ENCODE data around the gene TOPORS. TPM values are rescaled to one million over a fixed set of nuclear protein-coding genes. Genes with fewer than 3 reads are reported as not detected.
"Not testable (repeated sequence)": the region's sequence is repeated elsewhere in the genome, so short reads cannot be mapped to it uniquely, and the experiment has no call there.

Gene TOPORS
- total and polyA plus RNA-seq, 2 experiments from 2014 or later = 16.4 to 26.9 TPM

DNA sequence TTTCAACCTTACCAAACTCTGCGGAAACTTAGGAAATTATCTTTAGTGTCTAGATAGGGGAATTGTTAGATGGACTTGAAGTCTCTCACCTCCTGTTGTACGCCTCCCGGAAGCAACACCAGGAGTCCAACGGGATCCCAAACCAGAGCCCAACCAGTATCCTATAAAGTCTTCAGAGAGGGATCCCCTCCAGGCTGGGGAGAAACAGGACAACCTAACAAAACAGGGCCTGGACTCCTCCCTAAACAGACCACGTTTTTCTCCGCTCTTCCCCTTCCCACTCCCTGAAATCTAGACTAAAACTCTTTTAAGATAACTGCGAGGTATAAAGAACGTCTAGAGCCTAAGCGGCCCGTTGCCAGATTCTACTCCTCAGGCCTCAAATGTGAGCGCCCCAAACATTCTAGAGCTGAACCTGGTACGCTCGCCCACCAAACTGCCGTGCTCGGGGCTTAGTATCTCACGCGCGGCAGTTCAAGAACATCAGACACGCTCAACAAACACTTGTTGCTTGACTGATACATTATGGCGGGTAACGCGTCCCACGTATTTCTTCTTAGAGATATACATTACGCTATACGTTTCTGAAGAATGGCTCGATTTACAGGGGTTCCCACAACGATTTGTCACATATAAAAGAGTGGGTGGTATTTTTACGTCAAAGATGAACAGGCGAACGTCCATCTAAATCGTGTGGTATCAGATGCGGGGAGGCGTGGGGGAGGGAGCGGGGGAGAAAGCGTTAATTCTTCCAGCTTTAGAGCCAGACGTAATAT, 922 bp downstream of the TOPORS start:
- Histone ChIP-seq H3K36me3 (ENCODE audit: low read depth) (peaks cover 3% of the 10 kb centered on the region; the same call in 1 of the 2 replicates), H3K27ac (peak overlapping the region; percentile 98), H3K9ac (peak overlapping the region; percentile 97), H3K79me2 (ENCODE audit: insufficient read depth) (peaks cover 89% of the 10 kb centered on the region), H3F3A (ENCODE audit: insufficient read depth) (peaks cover 29% of the 10 kb centered on the region), H3K9me3 (ENCODE audit: low read depth) (no peaks in the 10 kb centered on the region), H3K9me2 (ENCODE audit: insufficient read depth) (no peaks in the 10 kb centered on the region), H3K4me3 (peak overlapping the region; percentile 88), H3K27me3 (replicated peaks; ENCODE audit: insufficient read depth) (no peaks in the 10 kb centered on the region), H4K20me1 (ENCODE audit: insufficient read depth) (no peaks in the 10 kb centered on the region), H3K4me2 (ENCODE audit: unreplicated experiment) (peak overlapping the region; percentile 94), H2AFZ (peak overlapping the region; percentile 87), H3K4me1 (ENCODE audit: insufficient read depth) (peaks cover 14% of the 10 kb centered on the region; the same call in 1 of the 2 replicates)
- peak; percentile 66 for DNase-seq
- in situ Hi-C loops (cut with MboI) = no loop called here
- TF ChIP-seq EZH2 (IDR thresholded peaks at IDR 0.05; ENCODE audit: insufficient read depth, poor library complexity, severe bottlenecking) = no peak
- no peak for TF ChIP-seq EZH2phosphoT487 (IDR thresholded peaks at IDR 0.05; ENCODE audit: insufficient read depth, low read depth)
- 1% methylated on average over 31 to 36 of the region's 36 CpGs for WGBS, 2 experiments (ENCODE audit: low coverage in 1 of 2, low lambda C conversion rate in 2 of 2, missing lambda C conversion rate in 2 of 2)

- no peaks in the 10 kb centered on the region for H3K9me3 ChIP-seq (ENCODE audit: low read depth)
- in situ Hi-C loops (cut with MboI) = no loop called here
- H3F3A ChIP-seq (ENCODE audit: insufficient read depth) = peaks cover 29% of the 10 kb centered on the region
- H3K79me2 ChIP-seq (ENCODE audit: insufficient read depth) = peaks cover 89% of the 10 kb centered on the region
- H3K27ac ChIP-seq = peak overlapping the region; percentile 98
- peak overlapping the region; percentile 88 for H3K4me3 ChIP-seq
- peaks cover 14% of the 10 kb centered on the region; the same call in 1 of the 2 replicates for H3K4me1 ChIP-seq (ENCODE audit: insufficient read depth)
- WGBS, 2 experiments (ENCODE audit: low coverage in 1 of 2, low lambda C conversion rate in 2 of 2, missing lambda C conversion rate in 2 of 2) = 1% methylated on average over 61 of the region's 75 CpGs
- DNase-seq = peak; percentile 92
- no peaks in the 10 kb centered on the region for H3K9me2 ChIP-seq (ENCODE audit: insufficient read depth)
- TF ChIP-seq EZH2 (IDR thresholded peaks at IDR 0.05; ENCODE audit: insufficient read depth, poor library complexity, severe bottlenecking) = no peak
- TF ChIP-seq EZH2phosphoT487 (IDR thresholded peaks at IDR 0.05; ENCODE audit: insufficient read depth, low read depth) = no peak
- H3K27me3 ChIP-seq (replicated peaks; ENCODE audit: insufficient read depth) = no peaks in the 10 kb centered on the region
- H4K20me1 ChIP-seq (ENCODE audit: insufficient read depth) = peaks cover 5% of the 10 kb centered on the region; the same call in 1 of the 2 replicates
- H3K9ac ChIP-seq = peak overlapping the region; percentile 97
- peaks cover 3% of the 10 kb centered on the region; the same call in 1 of the 2 replicates for H3K36me3 ChIP-seq (ENCODE audit: low read depth)
- peak overlapping the region; percentile 87 for H2AFZ ChIP-seq
- H3K4me2 ChIP-seq (ENCODE audit: unreplicated experiment) = peak overlapping the region; percentile 94
These were observed 1.7 kb downstream of the TOPORS start for GRCh38 chr9:32550562-32551275.

DNA sequence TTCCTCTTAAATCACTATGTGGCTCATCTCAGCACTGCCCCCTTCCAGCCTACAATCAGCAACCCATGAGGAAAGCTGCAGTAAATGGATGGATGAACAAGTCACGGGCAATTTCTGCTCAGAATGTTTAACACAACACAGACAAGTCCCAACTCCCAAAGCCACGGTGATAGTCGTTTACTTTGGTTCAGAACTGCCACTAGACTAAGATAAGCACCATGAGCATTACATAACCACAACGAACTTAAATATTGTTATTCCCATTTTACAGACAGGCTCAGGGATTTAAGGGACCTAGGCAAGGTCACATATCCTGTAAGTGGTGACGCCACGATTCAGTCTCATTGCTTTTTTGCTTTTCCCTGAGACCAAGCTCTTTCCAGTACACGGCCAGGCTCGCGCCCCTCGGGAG, 2.2 kb downstream of the TOPORS start:
- peaks cover 3% of the 10 kb centered on the region; the same call in 1 of the 2 replicates for H3K36me3 ChIP-seq (ENCODE audit: low read depth)
- H3K9me3 ChIP-seq (ENCODE audit: low read depth) = no peaks in the 10 kb centered on the region
- peak overlapping the region; percentile 88 for H3K4me3 ChIP-seq
- H3F3A ChIP-seq (ENCODE audit: insufficient read depth) = peaks cover 29% of the 10 kb centered on the region
- H2AFZ ChIP-seq = peak overlapping the region; percentile 87
- TF ChIP-seq EZH2phosphoT487 (IDR thresholded peaks at IDR 0.05; ENCODE audit: insufficient read depth, low read depth) (no peak), EZH2 (IDR thresholded peaks at IDR 0.05; ENCODE audit: insufficient read depth, poor library complexity, severe bottlenecking) (no peak)
- H3K27ac ChIP-seq = peak overlapping the region; percentile 98
- peak overlapping the region; percentile 97 for H3K9ac ChIP-seq
- no peaks in the 10 kb centered on the region for H3K9me2 ChIP-seq (ENCODE audit: insufficient read depth)
- H3K4me2 ChIP-seq (ENCODE audit: unreplicated experiment) = peak overlapping the region; percentile 94
- peaks cover 14% of the 10 kb centered on the region; the same call in 1 of the 2 replicates for H3K4me1 ChIP-seq (ENCODE audit: insufficient read depth)
- peaks cover 89% of the 10 kb centered on the region for H3K79me2 ChIP-seq (ENCODE audit: insufficient read depth)
- DNase-seq = peak; percentile 66
- in situ Hi-C loops (cut with MboI) = no loop called here
- no peaks in the 10 kb centered on the region for H3K27me3 ChIP-seq (replicated peaks; ENCODE audit: insufficient read depth)
- H4K20me1 ChIP-seq (ENCODE audit: insufficient read depth) = peaks cover 5% of the 10 kb centered on the region; the same call in 1 of the 2 replicates
- WGBS, 2 experiments (ENCODE audit: low coverage in 1 of 2, low lambda C conversion rate in 2 of 2, missing lambda C conversion rate in 2 of 2) = 1 to 4% methylated on average over 10 of the region's 10 CpGs

- H3K27ac ChIP-seq; H2AFZ ChIP-seq; H3K4me2 ChIP-seq (ENCODE audit: unreplicated experiment); H4K20me1 ChIP-seq (ENCODE audit: insufficient read depth); H3K27me3 ChIP-seq (replicated peaks; ENCODE audit: insufficient read depth); H3K4me1 ChIP-seq (ENCODE audit: insufficient read depth); in situ Hi-C loops (cut with MboI); H3K9me3 ChIP-seq (ENCODE audit: low read depth); DNase-seq; H3K9ac ChIP-seq; H3K36me3 ChIP-seq (ENCODE audit: low read depth); H3K9me2 ChIP-seq (ENCODE audit: insufficient read depth); H3K4me3 ChIP-seq: not testable (repeated sequence)
- 96 to 98% methylated on average over 20 of the region's 20 CpGs for WGBS, 2 experiments (ENCODE audit: low coverage in 1 of 2, low lambda C conversion rate in 2 of 2, missing lambda C conversion rate in 2 of 2)
- Histone ChIP-seq H3K79me2 (ENCODE audit: insufficient read depth) (peaks cover 90% of the 10 kb centered on the region), H3F3A (ENCODE audit: insufficient read depth) (peaks cover 21% of the 10 kb centered on the region)
These were observed 4.2 kb downstream of the TOPORS start for GRCh38 chr9:32548213-32548612.
